Coronary artery (tissue), 2 donors: Measurements from ENCODE around the gene NEURL2.

ENCODE experiments used
- DNase-seq: peaks from one replicate; pipeline ENCODE4 v3.0.0-alpha.2; 2017; ENCODE audit warnings: low spot score
- H3K27ac ChIP-seq, 2 donors: fragments of 200-600 bp; sonication (generic); one replicate each; pipeline ENCODE4 v1.5.1; 2016 to 2019
- H3K4me3 ChIP-seq: fragments of 200-600 bp; sonication (generic); 2 replicates; pipeline ENCODE4 v1.5.1; 2016; ENCODE audit warnings: mild to moderate bottlenecking, moderate library complexity
- CTCF ChIP-seq: fragments of 200-600 bp; sonication (generic); IDR thresholded peaks from one replicate; pipeline ENCODE4 v1.5.1; 2019; ENCODE audit warnings: antibody characterized with exemption

The NEURL2 gene

GRCh38 chr20:45918779-45919537 lies 27.9 kb upstream of the NEURL2 start:
- Histone ChIP-seq H3K4me3 (no peak overlapping the region), H3K27ac (peak overlapping the region; percentile 25 to 85)
- no peak for DNase-seq
- no peak for TF ChIP-seq CTCF

GRCh38 chr20:45918182-45918737 lies 27.3 kb upstream of the NEURL2 start:
- no peak for TF ChIP-seq CTCF
- Histone ChIP-seq H3K27ac (peak overlapping the region; percentile 19 to 85), H3K4me3 (no peak overlapping the region)
- no peak for DNase-seq

GRCh38 chr20:45917790-45918141 lies 26.8 kb upstream of the NEURL2 start:
- TF ChIP-seq CTCF = no peak
- Histone ChIP-seq H3K27ac (peak overlapping the region; percentile 19 to 85), H3K4me3 (no peak overlapping the region)
- DNase-seq = no peak

- no peak overlapping the region for H3K4me3 ChIP-seq
- peak overlapping the region in 1 of 2 donors; percentile 89 for H3K27ac ChIP-seq
- TF ChIP-seq CTCF = no peak
- DNase-seq = no peak
Observed at GRCh38 chr20:45913116-45913515, 22.1 kb upstream of the NEURL2 start.

- Histone ChIP-seq H3K27ac (peak overlapping the region; percentile 40 to 89), H3K4me3 (peak overlapping the region; percentile 74)
- TF ChIP-seq CTCF = no peak
- no peak for DNase-seq
Observed at GRCh38 chr20:45912344-45912682, 21.3 kb upstream of the NEURL2 start.

GRCh38 chr20:45911486-45912343 lies 20.7 kb upstream of the NEURL2 start, which contains the start of gene PLTP:
TSS of gene PLTP (minus strand) at chr20:45912155. CDS start at chr20:45911452, 703 bp downstream.
- Histone ChIP-seq H3K4me3 (peak within 1 kb of the TSS; percentile 74), H3K27ac (peak within 1 kb of the TSS; percentile 40 to 89)
- no peak for TF ChIP-seq CTCF
- peak; percentile 84 for DNase-seq
